Measurements from ENCODE around the gene APP. TPM values are rescaled to one million over a fixed set of nuclear protein-coding genes. Genes with fewer than 3 reads are reported as not detected.

Gene APP
- total RNA-seq, 1 experiment from 2014 or later = 472 TPM

DNA sequence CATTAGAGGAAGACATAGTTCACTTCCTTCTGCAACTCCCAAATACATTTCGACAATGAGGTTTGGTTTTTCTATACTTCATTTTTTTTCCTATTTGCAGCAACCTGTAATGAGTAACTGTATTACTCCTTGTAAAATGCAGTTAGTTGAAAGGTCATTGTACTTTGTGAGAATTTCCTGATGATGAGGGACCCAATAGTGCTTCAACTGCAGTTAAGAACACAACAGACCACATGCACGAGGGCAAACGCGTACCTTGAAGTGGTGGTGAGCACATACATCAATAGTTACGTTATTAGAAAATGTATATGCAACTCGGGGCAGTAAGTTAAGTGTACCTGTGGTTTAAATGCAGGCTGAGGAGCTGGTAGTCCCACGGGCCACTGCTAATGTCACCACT lies 264.0 kb downstream of the APP start:
- CTCF ChIA-PET = interaction anchor here (0.7 to 0.9 kb wide), 2 partner anchors 24 to 263 kb away, joined by 3 read pairs; no protein-coding TSS in a partner anchor
- BruUV-seq (replicated peaks) = no TSS peak
- intact Hi-C loops (cut with micrococcal nuclease) = no loop called here

DNA sequence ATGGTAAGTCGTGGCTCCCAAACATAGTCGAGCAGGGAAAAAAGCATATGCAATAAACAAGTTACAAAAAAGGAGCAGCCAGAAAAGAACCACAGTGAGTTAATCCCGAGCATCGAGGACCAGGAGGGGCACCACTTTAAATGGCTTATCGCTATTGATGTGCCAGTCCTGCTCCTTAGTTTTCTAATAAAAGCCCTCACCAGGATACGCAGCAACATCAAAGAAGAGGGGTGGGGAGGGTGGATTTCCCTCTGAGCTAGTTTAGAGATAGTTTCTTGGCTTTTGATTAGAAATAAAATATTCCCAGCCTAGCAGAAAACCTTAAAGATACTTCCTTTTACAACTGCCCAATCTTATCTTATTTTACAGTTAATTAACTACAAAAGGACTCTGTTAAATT lies 265.4 kb downstream of the APP start:
- intact Hi-C loops (cut with micrococcal nuclease) = no loop called here
- Mint-ChIP-seq H3K36me3 (ENCODE audit: insufficient read depth, unreplicated experiment) (peaks cover 40% of the 10 kb centered on the region), H3K27ac (ENCODE audit: low read depth, unreplicated experiment) (no peak overlapping the region), H3K4me1 (ENCODE audit: insufficient read depth, unreplicated experiment) (no peaks in the 10 kb centered on the region), H3K9me3 (ENCODE audit: unreplicated experiment) (no peaks in the 10 kb centered on the region), H3K27me3 (ENCODE audit: insufficient read depth, unreplicated experiment) (no peaks in the 10 kb centered on the region), H3K4me3 (ENCODE audit: unreplicated experiment) (no peak overlapping the region)
- DNase-seq (ENCODE audit: unreplicated experiment) = no peak
- ChIA-PET POLR2A (interaction anchor here (0.6 kb wide), 1 partner anchor 427 kb away, joined by 3 read pairs; no protein-coding TSS in a partner anchor), CTCF (no interaction called here)
- TF ChIP-seq, protein P1, sequence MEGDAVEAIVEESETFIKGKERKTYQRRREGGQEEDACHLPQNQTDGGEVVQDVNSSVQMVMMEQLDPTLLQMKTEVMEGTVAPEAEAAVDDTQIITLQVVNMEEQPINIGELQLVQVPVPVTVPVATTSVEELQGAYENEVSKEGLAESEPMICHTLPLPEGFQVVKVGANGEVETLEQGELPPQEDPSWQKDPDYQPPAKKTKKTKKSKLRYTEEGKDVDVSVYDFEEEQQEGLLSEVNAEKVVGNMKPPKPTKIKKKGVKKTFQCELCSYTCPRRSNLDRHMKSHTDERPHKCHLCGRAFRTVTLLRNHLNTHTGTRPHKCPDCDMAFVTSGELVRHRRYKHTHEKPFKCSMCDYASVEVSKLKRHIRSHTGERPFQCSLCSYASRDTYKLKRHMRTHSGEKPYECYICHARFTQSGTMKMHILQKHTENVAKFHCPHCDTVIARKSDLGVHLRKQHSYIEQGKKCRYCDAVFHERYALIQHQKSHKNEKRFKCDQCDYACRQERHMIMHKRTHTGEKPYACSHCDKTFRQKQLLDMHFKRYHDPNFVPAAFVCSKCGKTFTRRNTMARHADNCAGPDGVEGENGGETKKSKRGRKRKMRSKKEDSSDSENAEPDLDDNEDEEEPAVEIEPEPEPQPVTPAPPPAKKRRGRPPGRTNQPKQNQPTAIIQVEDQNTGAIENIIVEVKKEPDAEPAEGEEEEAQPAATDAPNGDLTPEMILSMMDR (IDR thresholded peaks at IDR 0.05; ENCODE audit: unreplicated experiment) = no peak
- no TSS peak for BruUV-seq (replicated peaks)

More for the DNA sequence above, 264.0 kb downstream of the APP start:
- H3K9me3 Mint-ChIP-seq (ENCODE audit: unreplicated experiment) = no peaks in the 10 kb centered on the region
- POLR2A ChIA-PET = interaction anchor here (0.6 kb wide), 1 partner anchor 260 kb away, joined by 3 read pairs; no protein-coding TSS in a partner anchor
- peaks cover 43% of the 10 kb centered on the region for H3K36me3 Mint-ChIP-seq (ENCODE audit: insufficient read depth, unreplicated experiment)
- TF ChIP-seq, protein P1 (IDR thresholded peaks at IDR 0.05; ENCODE audit: unreplicated experiment) = no peak
- H3K4me1 Mint-ChIP-seq (ENCODE audit: insufficient read depth, unreplicated experiment) = no peaks in the 10 kb centered on the region
- no peak overlapping the region for H3K4me3 Mint-ChIP-seq (ENCODE audit: unreplicated experiment)
- no peak for DNase-seq (ENCODE audit: unreplicated experiment)
- H3K27me3 Mint-ChIP-seq (ENCODE audit: insufficient read depth, unreplicated experiment) = no peaks in the 10 kb centered on the region
- H3K27ac Mint-ChIP-seq (ENCODE audit: low read depth, unreplicated experiment) = no peak overlapping the region

DNA sequence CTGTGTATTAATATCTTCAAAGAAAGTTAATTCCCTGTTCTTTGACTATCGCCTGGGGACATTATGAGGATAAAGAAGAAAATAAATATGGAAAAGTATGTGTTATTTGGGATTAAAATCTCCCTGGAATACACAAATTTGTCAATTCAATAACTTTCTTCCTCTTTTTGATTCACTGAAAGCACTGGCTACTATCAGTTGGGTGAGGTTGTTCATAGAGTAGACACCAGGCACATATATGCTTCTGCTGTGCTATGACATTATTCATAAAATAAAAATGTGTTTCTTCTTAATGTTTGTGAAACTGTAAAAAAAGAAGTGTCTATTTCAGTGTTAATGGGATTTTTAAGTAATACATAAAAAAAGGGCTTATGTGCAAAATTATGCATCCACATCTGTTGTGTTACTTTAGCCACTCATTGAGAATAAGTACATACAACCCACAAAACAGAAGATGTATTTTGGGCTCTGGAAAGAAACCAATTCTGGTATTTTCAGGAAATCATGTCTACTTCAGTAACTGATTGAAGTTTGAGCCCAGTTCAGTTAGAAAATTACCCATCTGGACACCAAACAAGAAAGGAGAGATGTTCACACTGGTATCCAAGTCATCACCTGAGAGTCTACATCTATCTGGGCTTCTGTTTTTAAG lies 266.4 kb downstream of the APP start:
- ChIA-PET POLR2A (interaction anchor here (0.6 kb wide), 1 partner anchor 428 kb away, joined by 3 read pairs; no protein-coding TSS in a partner anchor), CTCF (interaction anchor here (0.6 kb wide), 1 partner anchor 15 kb away, joined by 3 read pairs; no protein-coding TSS in a partner anchor)
- no TSS peak for BruUV-seq (replicated peaks)
- no peak for DNase-seq (ENCODE audit: unreplicated experiment)
- Mint-ChIP-seq H3K27ac (ENCODE audit: low read depth, unreplicated experiment) (peak overlapping the region; percentile 16), H3K4me3 (ENCODE audit: unreplicated experiment) (no peak overlapping the region), H3K27me3 (ENCODE audit: insufficient read depth, unreplicated experiment) (no peaks in the 10 kb centered on the region), H3K36me3 (ENCODE audit: insufficient read depth, unreplicated experiment) (peaks cover 42% of the 10 kb centered on the region), H3K4me1 (ENCODE audit: insufficient read depth, unreplicated experiment) (peaks cover 1% of the 10 kb centered on the region), H3K9me3 (ENCODE audit: unreplicated experiment) (no peaks in the 10 kb centered on the region)
- TF ChIP-seq, protein P1 (IDR thresholded peaks at IDR 0.05; ENCODE audit: unreplicated experiment) = no peak
- intact Hi-C loops (cut with micrococcal nuclease) = no loop called here

DNA sequence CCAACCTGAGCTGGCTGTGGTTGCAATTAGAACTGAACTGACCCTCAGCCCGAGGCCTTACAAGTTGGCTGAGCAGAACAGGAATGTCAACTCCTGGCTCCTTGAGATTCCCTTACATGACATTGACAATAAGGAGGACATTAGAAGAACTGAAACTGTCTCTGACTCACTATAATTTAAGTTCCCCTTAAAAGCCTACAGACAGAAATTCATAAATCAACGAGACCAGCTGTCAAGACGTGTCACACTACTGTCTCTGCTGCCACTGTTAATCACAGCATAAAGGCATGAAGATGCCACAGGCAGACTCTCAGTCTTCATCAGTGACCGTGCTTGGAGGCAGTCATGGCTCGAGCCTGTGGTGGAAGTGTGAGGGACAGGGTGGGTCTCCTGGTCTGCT lies 267.0 kb downstream of the APP start:
- ChIA-PET POLR2A (no interaction called here), CTCF (interaction anchor here (0.7 kb wide), 1 partner anchor 105 kb away, joined by 3 read pairs; no protein-coding TSS in a partner anchor)
- Mint-ChIP-seq H3K4me3 (ENCODE audit: unreplicated experiment) (no peak overlapping the region), H3K9me3 (ENCODE audit: unreplicated experiment) (no peaks in the 10 kb centered on the region), H3K27me3 (ENCODE audit: insufficient read depth, unreplicated experiment) (no peaks in the 10 kb centered on the region), H3K27ac (ENCODE audit: low read depth, unreplicated experiment) (no peak overlapping the region), H3K36me3 (ENCODE audit: insufficient read depth, unreplicated experiment) (peaks cover 44% of the 10 kb centered on the region), H3K4me1 (ENCODE audit: insufficient read depth, unreplicated experiment) (peaks cover 7% of the 10 kb centered on the region)
- no peak for DNase-seq (ENCODE audit: unreplicated experiment)
- intact Hi-C loops (cut with micrococcal nuclease) = no loop called here
- no TSS peak for BruUV-seq (replicated peaks)
- TF ChIP-seq, protein P1 (IDR thresholded peaks at IDR 0.05; ENCODE audit: unreplicated experiment) = no peak
